GM23338 (cell line): ENCODE results near the gene TENT5C. TPM values are rescaled to one million over a fixed set of nuclear protein-coding genes. Genes with fewer than 3 reads are reported as not detected.

Experiments
- ATAC-seq: fragments of 200-7000 bp; cut with Tn5 transposase; 3 replicates; pipeline ENCODE4 v1.9.1; 2020
- DNase-seq: peaks from one replicate; pipeline ENCODE4 v3.0.0-alpha.2; 2015; ENCODE audit warnings: low spot score
- H2AFZ ChIP-seq: fragments of 200-600 bp; sonication (generic); 2 replicates; pipeline ENCODE4 v1.8.0; 2016; ENCODE audit warnings: antibody characterized with exemption, mild to moderate bottlenecking, moderate library complexity
- H3F3A ChIP-seq: fragments of 200-600 bp; sonication (generic); replicated peaks from 2 replicates; pipeline ENCODE4 v1.8.0; 2017; ENCODE audit warnings: antibody characterized with exemption, mixed run types, low read depth
- H3K27ac ChIP-seq: fragments of 200-600 bp; sonication (generic); 2 replicates; pipeline ENCODE4 v1.6.1; 2016; ENCODE audit warnings: low read depth
- H3K27me3 ChIP-seq: fragments of 200-600 bp; sonication (generic); 2 replicates; pipeline ENCODE4 v1.8.0; 2016; ENCODE audit warnings: mild to moderate bottlenecking, mixed run types, moderate library complexity; ENCODE audit not compliant: insufficient read depth
- H3K36me3 ChIP-seq: fragments of 200-600 bp; sonication (generic); 2 replicates; pipeline ENCODE4 v1.8.0; 2016; ENCODE audit warnings: mild to moderate bottlenecking; ENCODE audit not compliant: insufficient read depth
- H3K4me1 ChIP-seq: fragments of 200-600 bp; sonication (generic); 2 replicates; pipeline ENCODE4 v1.8.0; 2016; ENCODE audit warnings: mild to moderate bottlenecking, moderate library complexity; ENCODE audit not compliant: insufficient read depth
- H3K4me2 ChIP-seq: fragments of 200-600 bp; sonication (generic); 2 replicates; pipeline ENCODE4 v1.7.1; 2017; ENCODE audit warnings: mixed run types
- H3K4me3 ChIP-seq: fragments of 200-600 bp; sonication (generic); 2 replicates; pipeline ENCODE4 v1.6.1; 2016; ENCODE audit warnings: mixed run types
- H3K79me2 ChIP-seq: fragments of 200-600 bp; sonication (generic); replicated peaks from 2 replicates; pipeline ENCODE4 v1.8.0; 2017; ENCODE audit warnings: mild to moderate bottlenecking; ENCODE audit not compliant: insufficient read depth
- H3K9me2 ChIP-seq: fragments of 200-600 bp; sonication (generic); 2 replicates; pipeline ENCODE4 v1.8.0; 2017; ENCODE audit not compliant: insufficient read depth
- H4K20me1 ChIP-seq: fragments of 200-600 bp; sonication (generic); replicated peaks from 2 replicates; pipeline ENCODE4 v1.8.0; 2017; ENCODE audit warnings: mild to moderate bottlenecking; ENCODE audit not compliant: insufficient read depth
- H3K27ac Mint-ChIP-seq: 2 replicates; pipeline ENCODE4 v1.8.0; 2020; ENCODE audit warnings: inconsistent platforms, mild to moderate bottlenecking, moderate library complexity, mixed read lengths
- H3K27me3 Mint-ChIP-seq: 3 replicates; pipeline ENCODE4 v1.8.0; 2022; ENCODE audit warnings: low read depth, mild to moderate bottlenecking, moderate library complexity, mixed read lengths, inconsistent platforms; ENCODE audit not compliant: insufficient read depth, poor library complexity
- H3K36me3 Mint-ChIP-seq: 3 replicates; pipeline ENCODE4 v1.8.0; 2021; ENCODE audit warnings: low read depth, mild to moderate bottlenecking, inconsistent platforms, moderate library complexity, mixed read lengths
- H3K4me1 Mint-ChIP-seq: 3 replicates; pipeline ENCODE4 v1.8.0; 2020; ENCODE audit warnings: mild to moderate bottlenecking, inconsistent platforms, mixed read lengths
- H3K4me3 Mint-ChIP-seq: 3 replicates; pipeline ENCODE4 v1.8.0; 2021; ENCODE audit warnings: moderate library complexity, mild to moderate bottlenecking, inconsistent platforms, mixed read lengths
- H3K9me3 Mint-ChIP-seq: 3 replicates; pipeline ENCODE4 v1.8.0; 2020; ENCODE audit warnings: moderate library complexity, mild to moderate bottlenecking, inconsistent platforms, mixed read lengths
- CREB1 ChIP-seq: fragments of 250-450 bp; sonication (Bioruptor Pico); IDR thresholded peaks from 2 replicates; pipeline ENCODE4 v1.5.0; 2020; ENCODE audit warnings: low read depth, mild to moderate bottlenecking, moderate library complexity
- ETS1 ChIP-seq: IDR thresholded peaks from 2 replicates; pipeline ENCODE4 v1.6.1; 2016; ENCODE audit warnings: antibody characterized with exemption
- EZH2 ChIP-seq: fragments of 200-600 bp; sonication (generic); IDR thresholded peaks from one replicate; pipeline ENCODE4 v1.8.0; 2017; ENCODE audit warnings: antibody characterized with exemption, mild to moderate bottlenecking, low read depth; ENCODE audit not compliant: unreplicated experiment
- EZH2phosphoT487 ChIP-seq: fragments of 200-600 bp; sonication (generic); IDR thresholded peaks from one replicate; pipeline ENCODE4 v1.8.1; 2018; ENCODE audit warnings: antibody characterized with exemption; ENCODE audit not compliant: unreplicated experiment
- JUNB ChIP-seq: IDR thresholded peaks from one replicate; pipeline ENCODE4 v1.6.1; 2016; ENCODE audit warnings: antibody characterized with exemption; ENCODE audit not compliant: unreplicated experiment
- NANOG ChIP-seq: IDR thresholded peaks from 2 replicates; pipeline ENCODE4 v1.6.1; 2016; ENCODE audit warnings: antibody characterized with exemption, borderline replicate concordance
- POLR2AphosphoS5 ChIP-seq: IDR thresholded peaks from 2 replicates; pipeline ENCODE4 v1.6.1; 2016; ENCODE audit warnings: antibody characterized with exemption, low read depth
- REST ChIP-seq: IDR thresholded peaks from one replicate; pipeline ENCODE4 v1.6.1; 2018; ENCODE audit warnings: antibody characterized with exemption; ENCODE audit not compliant: unreplicated experiment
- STAT1 ChIP-seq: IDR thresholded peaks from one replicate; pipeline ENCODE4 v1.6.1; 2016; ENCODE audit warnings: antibody characterized with exemption; ENCODE audit not compliant: unreplicated experiment
- ZNF114 ChIP-seq: fragments of 250-450 bp; sonication (Bioruptor Pico); IDR thresholded peaks from 2 replicates; pipeline ENCODE4 v1.5.0; 2020; ENCODE audit warnings: mild to moderate bottlenecking, moderate library complexity
- ZNF331 ChIP-seq: fragments of 250-450 bp; sonication (Bioruptor Pico); IDR thresholded peaks from 2 replicates; pipeline ENCODE4 v1.5.0; 2020; ENCODE audit warnings: low read depth, mild to moderate bottlenecking, moderate library complexity
- polyA plus RNA-seq: library from polyadenylated mRNA; unstranded; fragments of >200 nt; fragmentation: Nextera tagmentation; extraction: Ambion mirVana; gene quantifications from 2 replicates; pipeline ENCODE4 v1.2.1, GENCODE V29; 2016
- total RNA-seq: library from RNA; depleted of rRNA; stranded (reverse); fragments of >200 nt; shearing (Covaris generic); gene quantifications from 2 replicates; pipeline ENCODE4 v1.2.3, GENCODE V29; 2014
- TF ChIP-seq, protein P1 (sequence below): fragments of 250-450 bp; sonication (Bioruptor Pico); IDR thresholded peaks from 2 replicates; pipeline ENCODE4 v1.5.0; 2020; ENCODE audit warnings: mild to moderate bottlenecking, moderate library complexity
- TF ChIP-seq, protein P2 (sequence below), 2 experiments: fragments of 200-600 bp in 1 of 2; sonication (generic) in 1 of 2; conservative IDR thresholded peaks; 2 replicates each; pipeline versions ENCODE4 v1.5.1 to v1.6.1; 2016 to 2017; ENCODE audit warnings: antibody characterized with exemption in 2 of 2, low read depth in 2 of 2, mild to moderate bottlenecking in 2 of 2, moderate library complexity in 1 of 2

The TENT5C gene
- total and polyA plus RNA-seq, 2 experiments from 2014 or later, result 0.23 to 0.80 TPM

GRCh38 chr1:117633423-117633822 is 27.6 kb downstream of the TENT5C start:
- peaks cover 19% of the 10 kb centered on the region for H3K4me1 ChIP-seq
- Mint-ChIP-seq H3K36me3 (no peaks in the 10 kb centered on the region), H3K4me1 (peaks cover 24% of the 10 kb centered on the region), H3K27ac (no peak overlapping the region), H3K9me3 (no peaks in the 10 kb centered on the region), H3K4me3 (no peak overlapping the region), H3K27me3 (peaks cover 6% of the 10 kb centered on the region)
- no peaks in the 10 kb centered on the region for H3K79me2 ChIP-seq
- no peaks in the 10 kb centered on the region for H3F3A ChIP-seq
- H3K27ac ChIP-seq, result no peak overlapping the region
- no peak overlapping the region for H3K4me3 ChIP-seq
- H3K36me3 ChIP-seq, result no peaks in the 10 kb centered on the region
- H3K9me2 ChIP-seq, result 0 out of 2 replicates have a peak, but pooled peaks cover 8% of the 10 kb centered on the region
- DNase-seq, result no peak
- H3K4me2 ChIP-seq, result no peak overlapping the region
- no peak for TF ChIP-seq ZNF114 (CRISPR knock-in tag)
- TF ChIP-seq JUNB, result no peak
- no peak for TF ChIP-seq REST
- no peak for TF ChIP-seq ZNF331
- no peak for TF ChIP-seq STAT1
- no peak for TF ChIP-seq NANOG
- no peak for TF ChIP-seq ETS1
- TF ChIP-seq, protein P1, sequence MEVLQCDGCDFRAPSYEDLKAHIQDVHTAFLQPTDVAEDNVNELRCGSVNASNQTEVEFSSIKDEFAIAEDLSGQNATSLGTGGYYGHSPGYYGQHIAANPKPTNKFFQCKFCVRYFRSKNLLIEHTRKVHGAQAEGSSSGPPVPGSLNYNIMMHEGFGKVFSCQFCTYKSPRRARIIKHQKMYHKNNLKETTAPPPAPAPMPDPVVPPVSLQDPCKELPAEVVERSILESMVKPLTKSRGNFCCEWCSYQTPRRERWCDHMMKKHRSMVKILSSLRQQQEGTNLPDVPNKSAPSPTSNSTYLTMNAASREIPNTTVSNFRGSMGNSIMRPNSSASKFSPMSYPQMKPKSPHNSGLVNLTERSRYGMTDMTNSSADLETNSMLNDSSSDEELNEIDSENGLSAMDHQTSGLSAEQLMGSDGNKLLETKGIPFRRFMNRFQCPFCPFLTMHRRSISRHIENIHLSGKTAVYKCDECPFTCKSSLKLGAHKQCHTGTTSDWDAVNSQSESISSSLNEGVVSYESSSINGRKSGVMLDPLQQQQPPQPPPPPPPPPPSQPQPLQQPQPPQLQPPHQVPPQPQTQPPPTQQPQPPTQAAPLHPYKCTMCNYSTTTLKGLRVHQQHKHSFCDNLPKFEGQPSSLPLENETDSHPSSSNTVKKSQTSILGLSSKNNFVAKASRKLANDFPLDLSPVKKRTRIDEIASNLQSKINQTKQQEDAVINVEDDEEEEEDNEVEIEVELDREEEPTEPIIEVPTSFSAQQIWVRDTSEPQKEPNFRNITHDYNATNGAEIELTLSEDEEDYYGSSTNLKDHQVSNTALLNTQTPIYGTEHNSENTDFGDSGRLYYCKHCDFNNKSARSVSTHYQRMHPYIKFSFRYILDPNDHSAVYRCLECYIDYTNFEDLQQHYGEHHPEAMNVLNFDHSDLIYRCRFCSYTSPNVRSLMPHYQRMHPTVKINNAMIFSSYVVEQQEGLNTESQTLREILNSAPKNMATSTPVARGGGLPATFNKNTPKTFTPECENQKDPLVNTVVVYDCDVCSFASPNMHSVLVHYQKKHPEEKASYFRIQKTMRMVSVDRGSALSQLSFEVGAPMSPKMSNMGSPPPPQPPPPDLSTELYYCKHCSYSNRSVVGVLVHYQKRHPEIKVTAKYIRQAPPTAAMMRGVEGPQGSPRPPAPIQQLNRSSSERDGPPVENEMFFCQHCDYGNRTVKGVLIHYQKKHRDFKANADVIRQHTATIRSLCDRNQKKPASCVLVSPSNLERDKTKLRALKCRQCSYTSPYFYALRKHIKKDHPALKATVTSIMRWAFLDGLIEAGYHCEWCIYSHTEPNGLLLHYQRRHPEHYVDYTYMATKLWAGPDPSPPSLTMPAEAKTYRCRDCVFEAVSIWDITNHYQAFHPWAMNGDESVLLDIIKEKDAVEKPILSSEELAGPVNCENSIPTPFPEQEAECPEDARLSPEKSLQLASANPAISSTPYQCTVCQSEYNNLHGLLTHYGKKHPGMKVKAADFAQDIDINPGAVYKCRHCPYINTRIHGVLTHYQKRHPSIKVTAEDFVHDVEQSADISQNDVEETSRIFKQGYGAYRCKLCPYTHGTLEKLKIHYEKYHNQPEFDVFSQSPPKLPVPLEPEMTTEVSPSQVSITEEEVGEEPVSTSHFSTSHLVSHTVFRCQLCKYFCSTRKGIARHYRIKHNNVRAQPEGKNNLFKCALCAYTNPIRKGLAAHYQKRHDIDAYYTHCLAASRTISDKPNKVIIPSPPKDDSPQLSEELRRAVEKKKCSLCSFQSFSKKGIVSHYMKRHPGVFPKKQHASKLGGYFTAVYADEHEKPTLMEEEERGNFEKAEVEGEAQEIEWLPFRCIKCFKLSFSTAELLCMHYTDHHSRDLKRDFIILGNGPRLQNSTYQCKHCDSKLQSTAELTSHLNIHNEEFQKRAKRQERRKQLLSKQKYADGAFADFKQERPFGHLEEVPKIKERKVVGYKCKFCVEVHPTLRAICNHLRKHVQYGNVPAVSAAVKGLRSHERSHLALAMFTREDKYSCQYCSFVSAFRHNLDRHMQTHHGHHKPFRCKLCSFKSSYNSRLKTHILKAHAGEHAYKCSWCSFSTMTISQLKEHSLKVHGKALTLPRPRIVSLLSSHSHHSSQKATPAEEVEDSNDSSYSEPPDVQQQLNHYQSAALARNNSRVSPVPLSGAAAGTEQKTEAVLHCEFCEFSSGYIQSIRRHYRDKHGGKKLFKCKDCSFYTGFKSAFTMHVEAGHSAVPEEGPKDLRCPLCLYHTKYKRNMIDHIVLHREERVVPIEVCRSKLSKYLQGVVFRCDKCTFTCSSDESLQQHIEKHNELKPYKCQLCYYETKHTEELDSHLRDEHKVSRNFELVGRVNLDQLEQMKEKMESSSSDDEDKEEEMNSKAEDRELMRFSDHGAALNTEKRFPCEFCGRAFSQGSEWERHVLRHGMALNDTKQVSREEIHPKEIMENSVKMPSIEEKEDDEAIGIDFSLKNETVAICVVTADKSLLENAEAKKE (CRISPR knock-in tag), result no peak
- TF ChIP-seq, protein P2, sequence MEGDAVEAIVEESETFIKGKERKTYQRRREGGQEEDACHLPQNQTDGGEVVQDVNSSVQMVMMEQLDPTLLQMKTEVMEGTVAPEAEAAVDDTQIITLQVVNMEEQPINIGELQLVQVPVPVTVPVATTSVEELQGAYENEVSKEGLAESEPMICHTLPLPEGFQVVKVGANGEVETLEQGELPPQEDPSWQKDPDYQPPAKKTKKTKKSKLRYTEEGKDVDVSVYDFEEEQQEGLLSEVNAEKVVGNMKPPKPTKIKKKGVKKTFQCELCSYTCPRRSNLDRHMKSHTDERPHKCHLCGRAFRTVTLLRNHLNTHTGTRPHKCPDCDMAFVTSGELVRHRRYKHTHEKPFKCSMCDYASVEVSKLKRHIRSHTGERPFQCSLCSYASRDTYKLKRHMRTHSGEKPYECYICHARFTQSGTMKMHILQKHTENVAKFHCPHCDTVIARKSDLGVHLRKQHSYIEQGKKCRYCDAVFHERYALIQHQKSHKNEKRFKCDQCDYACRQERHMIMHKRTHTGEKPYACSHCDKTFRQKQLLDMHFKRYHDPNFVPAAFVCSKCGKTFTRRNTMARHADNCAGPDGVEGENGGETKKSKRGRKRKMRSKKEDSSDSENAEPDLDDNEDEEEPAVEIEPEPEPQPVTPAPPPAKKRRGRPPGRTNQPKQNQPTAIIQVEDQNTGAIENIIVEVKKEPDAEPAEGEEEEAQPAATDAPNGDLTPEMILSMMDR (conservative IDR thresholded peaks at IDR 0.05; ENCODE audit: low read depth in 2 of 2), result no peak
- TF ChIP-seq EZH2, result no peak
- no peak for TF ChIP-seq EZH2phosphoT487
- TF ChIP-seq POLR2AphosphoS5, result no peak
- TF ChIP-seq CREB1 (CRISPR knock-in tag), result no peak
- no peaks in the 10 kb centered on the region for H3K27me3 ChIP-seq
- ATAC-seq, result no peak
- no peaks in the 10 kb centered on the region for H4K20me1 ChIP-seq
- no peak overlapping the region for H2AFZ ChIP-seq
